Fibroblast of the aortic adventitia (primary cell): Measurements from ENCODE around the gene CDH20. TPM values are rescaled to one million over a fixed set of nuclear protein-coding genes. Genes with fewer than 3 reads are reported as not detected.

Experiments
- DNase-seq: peaks from one replicate; pipeline ENCODE4 v3.0.0-alpha.2; 2010; ENCODE audit warnings: low read depth
- H3K4me3 ChIP-seq: 2 replicates; pipeline ENCODE4 v1.5.1; 2011; ENCODE audit warnings: low read depth, mild to moderate bottlenecking, control low read depth, low read length, moderate library complexity
- CTCF ChIP-seq: IDR thresholded peaks from 2 replicates; pipeline ENCODE4 v1.5.1; 2011; ENCODE audit warnings: mild to moderate bottlenecking, low read length, control low read depth, inconsistent platforms; ENCODE audit not compliant: insufficient read depth
- total RNA-seq: library from RNA; depleted of rRNA; stranded (reverse); fragments of >200 nt; gene quantifications from 2 replicates; pipeline ENCODE4 v1.2.3, GENCODE V29; 2012; ENCODE audit warnings: low replicate concordance

The CDH20 gene
- total RNA-seq, 1 donor, result 0.09 TPM

GRCh38 chr18:61333746-61334490 is 688 bp downstream of the CDH20 start:
- DNase-seq, result peak; percentile 24
- no peak for TF ChIP-seq CTCF
- peak overlapping the region; percentile 66 for H3K4me3 ChIP-seq

- TF ChIP-seq CTCF, result no peak
- H3K4me3 ChIP-seq, result peak overlapping the region; percentile 66
- DNase-seq, result peak; percentile 10
Observed at GRCh38 chr18:61334491-61334850, 1.2 kb downstream of the CDH20 start.

GRCh38 chr18:61334951-61335683 is 1.9 kb downstream of the CDH20 start:
- peak overlapping the region; percentile 19 for H3K4me3 ChIP-seq
- TF ChIP-seq CTCF, result no peak

GRCh38 chr18:61335684-61336555 is 2.7 kb downstream of the CDH20 start:
- TF ChIP-seq CTCF, result no peak
- H3K4me3 ChIP-seq, result peak overlapping the region; percentile 19
- peak; percentile 46 for DNase-seq

More at GRCh38 chr18:61334951-61335683, 1.9 kb downstream of the CDH20 start:
- DNase-seq, result peak; percentile 11

GRCh38 chr18:61336766-61337165 is 3.5 kb downstream of the CDH20 start:
- no peak for DNase-seq
- no peak for TF ChIP-seq CTCF
- H3K4me3 ChIP-seq, result no peak overlapping the region

- H3K4me3 ChIP-seq, result no peak overlapping the region
- TF ChIP-seq CTCF, result no peak
- no peak for DNase-seq
Observed at GRCh38 chr18:61337527-61337926, 4.3 kb downstream of the CDH20 start.
